Hematopoietic multipotent progenitor cell treated with erythropoietin and hydrocortisone succinate and interleukin-3 and kit ligand, for 8 days (in vitro differentiated cells): ENCODE data around the gene LENG8.
"Not testable (repeated sequence)": the region's sequence is repeated elsewhere in the genome, so short reads cannot be mapped to it uniquely, and the experiment has no call there.

Experiments
- DNase-seq: peaks from one replicate; pipeline ENCODE4 v3.0.0-alpha.2; 2015

Gene LENG8

GRCh38 chr19:54489341-54489740 lies 40.3 kb downstream of the LENG8 start:
- no peak for DNase-seq

GRCh38 chr19:54489766-54490165 lies 40.8 kb downstream of the LENG8 start:
- DNase-seq: no peak

GRCh38 chr19:54492568-54492967 lies 43.6 kb downstream of the LENG8 start:
- DNase-seq: no peak

- DNase-seq: not testable (repeated sequence)
These were observed 44.1 kb downstream of the LENG8 start for GRCh38 chr19:54493056-54493455.

- DNase-seq: no peak
These were observed 45.1 kb downstream of the LENG8 start for GRCh38 chr19:54493967-54494585.

DNA sequence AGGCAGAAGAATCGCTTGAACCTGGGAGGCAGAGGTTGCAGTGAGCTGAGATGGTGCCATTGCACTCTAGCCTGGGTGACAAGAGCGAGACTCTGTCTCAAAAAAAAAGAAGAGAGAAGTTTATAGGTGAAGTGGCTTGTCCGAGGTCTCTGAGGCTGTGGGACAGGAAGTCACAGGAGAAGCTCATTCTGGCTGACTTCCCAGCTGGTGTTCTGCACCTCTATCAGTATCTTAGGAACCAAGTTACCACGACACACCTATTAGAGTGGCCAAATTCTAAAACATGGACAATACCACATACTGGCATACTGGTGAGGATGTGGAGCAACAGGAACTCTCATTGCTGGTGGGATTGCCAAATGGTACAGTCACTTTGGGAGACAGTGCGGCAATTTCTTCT lies 46.3 kb downstream of the LENG8 start:
- not testable (repeated sequence) for DNase-seq

DNA sequence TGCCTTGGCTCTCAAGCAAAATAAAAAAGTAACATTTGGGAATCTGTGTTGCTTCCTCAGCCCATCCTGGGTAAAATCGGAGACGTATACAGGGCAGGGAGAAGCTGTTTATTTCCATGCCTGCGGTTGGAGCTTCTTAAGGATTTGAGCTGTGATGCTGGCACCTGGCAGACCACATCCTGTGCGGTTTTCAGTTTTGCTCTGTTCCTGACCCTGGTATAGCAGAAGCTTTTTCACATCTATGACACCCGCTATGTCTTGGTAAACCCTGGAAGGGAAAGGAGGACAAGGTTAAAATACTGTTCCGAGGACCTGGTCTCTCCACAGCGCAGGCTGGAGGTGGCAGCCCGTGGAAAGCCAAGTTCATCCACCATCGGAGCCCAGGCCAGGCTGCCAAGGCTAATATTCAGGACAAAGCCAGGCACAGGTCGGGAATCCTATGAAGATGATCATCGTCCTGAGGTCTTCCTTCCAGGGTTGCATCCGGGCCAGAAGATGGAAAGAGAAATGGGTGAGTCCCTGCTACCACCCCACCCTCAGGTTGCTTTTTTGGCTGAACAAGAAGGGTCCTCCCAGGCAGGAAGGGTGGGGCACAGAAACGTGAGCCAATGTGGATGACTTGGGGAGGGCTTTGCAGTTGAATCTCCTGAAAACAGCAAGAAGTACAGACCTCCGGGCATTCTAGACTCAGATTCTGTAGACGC lies 48.9 kb downstream of the LENG8 start:
- not testable (repeated sequence) for DNase-seq

DNA sequence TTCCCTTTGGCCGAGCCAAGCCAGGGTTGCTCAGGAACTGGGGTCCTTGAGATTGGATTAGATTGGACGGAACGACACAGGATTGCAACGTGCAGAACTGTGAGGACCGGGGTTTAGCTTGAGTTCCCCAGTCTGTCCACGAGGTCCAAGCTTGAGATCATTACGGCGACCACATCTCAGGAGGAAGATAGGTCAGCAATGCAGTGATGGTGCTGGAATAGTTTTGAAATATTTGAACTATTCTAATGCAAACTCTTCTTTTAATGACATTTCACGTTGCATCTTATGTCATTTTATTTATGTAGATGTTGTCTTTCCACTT lies 49.4 kb downstream of the LENG8 start:
- DNase-seq: not testable (repeated sequence)

GRCh38 chr19:54502518-54503048 lies 53.6 kb downstream of the LENG8 start, which contains the start of gene LAIR2:
LAIR2 (plus strand) TSS chr19:54502831; CDS start chr19:54502919, 88 bp downstream.
- DNase-seq: no peak

GRCh38 chr19:54505542-54505941 lies 56.5 kb downstream of the LENG8 start:
- not testable (repeated sequence) for DNase-seq

- DNase-seq: no peak
These were observed 57.1 kb downstream of the LENG8 start for GRCh38 chr19:54506079-54506478.

DNA sequence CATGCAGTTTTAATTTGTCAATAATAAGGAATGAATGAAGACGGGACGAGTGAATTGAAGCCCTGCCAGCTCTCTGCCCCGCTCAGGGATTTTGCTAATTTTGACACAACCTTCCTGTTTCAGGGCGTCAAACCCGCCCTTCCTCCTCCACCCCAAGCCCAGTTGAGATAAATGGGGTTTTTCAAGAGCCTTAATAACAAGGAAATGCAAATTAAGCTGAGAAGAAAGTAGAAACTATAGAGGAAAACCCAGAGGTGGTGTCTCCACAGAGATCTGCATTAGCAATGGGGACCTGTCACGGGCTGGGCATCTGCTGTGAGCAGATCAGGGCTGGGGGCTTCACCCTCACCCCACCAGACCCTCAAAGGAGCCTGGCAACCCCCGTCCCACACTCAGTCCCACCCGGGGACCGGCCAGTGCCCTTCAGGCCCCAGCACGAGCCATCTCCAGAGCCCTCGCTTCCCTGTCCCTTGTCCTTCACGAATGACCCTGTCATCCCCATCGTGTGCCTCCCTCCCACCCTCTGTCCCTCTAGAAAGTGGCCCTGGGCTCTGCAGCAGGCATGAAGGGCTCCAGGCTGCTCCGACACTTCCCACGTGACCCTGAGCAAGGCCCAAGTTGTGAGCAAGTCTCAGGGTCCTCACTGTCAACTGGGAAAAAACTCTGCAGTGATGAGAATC lies 58.2 kb downstream of the LENG8 start:
- DNase-seq: not testable (repeated sequence)

DNA sequence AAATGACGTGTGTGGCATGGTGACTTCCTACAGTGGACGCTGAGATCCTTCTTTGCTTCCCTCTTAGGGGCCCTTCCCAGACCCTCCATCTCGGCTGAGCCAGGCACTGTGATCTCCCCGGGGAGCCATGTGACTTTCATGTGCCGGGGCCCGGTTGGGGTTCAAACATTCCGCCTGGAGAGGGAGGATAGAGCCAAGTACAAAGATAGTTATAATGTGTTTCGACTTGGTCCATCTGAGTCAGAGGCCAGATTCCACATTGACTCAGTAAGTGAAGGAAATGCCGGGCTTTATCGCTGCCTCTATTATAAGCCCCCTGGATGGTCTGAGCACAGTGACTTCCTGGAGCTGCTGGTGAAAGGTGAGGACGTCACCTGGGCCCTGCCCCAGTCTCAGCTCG lies 58.8 kb downstream of the LENG8 start:
- no peak for DNase-seq

- not testable (repeated sequence) for DNase-seq
These were observed 59.5 kb downstream of the LENG8 start for GRCh38 chr19:54508487-54508886.

GRCh38 chr19:54509200-54509940 lies 60.4 kb downstream of the LENG8 start:
- DNase-seq: not testable (repeated sequence)
